ENCODE results near the gene CDC6.

The CDC6 gene

DNA sequence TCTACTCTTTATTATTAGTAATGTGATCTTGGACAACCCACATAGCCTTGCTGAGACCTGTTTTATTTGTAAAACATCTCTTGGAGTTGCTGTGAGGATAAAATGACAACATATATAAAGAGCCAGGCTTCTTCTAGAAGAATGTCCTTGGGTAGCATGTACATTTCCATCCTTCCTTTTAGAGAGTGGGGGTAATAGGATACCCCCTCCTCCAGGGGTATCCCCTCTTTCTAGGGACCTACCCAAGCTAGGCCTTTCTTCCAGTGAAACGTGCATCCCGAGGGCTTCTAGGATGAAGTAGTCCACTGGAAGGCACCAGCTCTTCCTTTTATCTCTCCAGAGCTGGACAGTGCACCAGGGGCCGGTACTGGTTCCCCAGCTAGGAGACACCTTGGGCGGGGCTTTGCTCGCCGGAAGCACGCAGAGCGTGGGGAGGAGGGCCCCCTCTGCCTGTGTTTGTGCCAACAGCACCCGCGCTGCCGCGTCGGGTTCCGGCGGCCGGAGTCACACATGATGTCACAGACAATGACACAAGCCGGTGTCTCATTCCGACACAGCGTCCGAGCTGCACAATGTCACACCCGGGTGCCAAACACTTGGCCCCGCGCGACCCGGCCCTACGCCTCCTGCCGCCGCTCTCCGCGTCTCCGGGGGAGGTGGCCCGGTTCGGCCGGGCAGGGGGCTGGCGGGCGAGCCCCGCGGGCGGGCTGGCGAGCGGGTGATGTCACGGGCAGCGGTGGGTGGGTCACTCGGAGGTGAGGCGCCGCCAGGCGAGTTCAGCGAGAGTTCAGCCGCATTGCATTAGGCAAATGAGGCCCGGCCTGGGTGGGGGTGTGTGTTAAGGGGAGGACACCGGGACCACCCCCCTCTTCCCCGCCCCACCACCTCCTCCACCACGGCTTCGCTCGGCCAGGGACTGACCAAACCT is 53.5 kb downstream of the CDC6 start:
- peak; percentile 58 for DNase-seq (ENCODE audit: low spot score)

DNA sequence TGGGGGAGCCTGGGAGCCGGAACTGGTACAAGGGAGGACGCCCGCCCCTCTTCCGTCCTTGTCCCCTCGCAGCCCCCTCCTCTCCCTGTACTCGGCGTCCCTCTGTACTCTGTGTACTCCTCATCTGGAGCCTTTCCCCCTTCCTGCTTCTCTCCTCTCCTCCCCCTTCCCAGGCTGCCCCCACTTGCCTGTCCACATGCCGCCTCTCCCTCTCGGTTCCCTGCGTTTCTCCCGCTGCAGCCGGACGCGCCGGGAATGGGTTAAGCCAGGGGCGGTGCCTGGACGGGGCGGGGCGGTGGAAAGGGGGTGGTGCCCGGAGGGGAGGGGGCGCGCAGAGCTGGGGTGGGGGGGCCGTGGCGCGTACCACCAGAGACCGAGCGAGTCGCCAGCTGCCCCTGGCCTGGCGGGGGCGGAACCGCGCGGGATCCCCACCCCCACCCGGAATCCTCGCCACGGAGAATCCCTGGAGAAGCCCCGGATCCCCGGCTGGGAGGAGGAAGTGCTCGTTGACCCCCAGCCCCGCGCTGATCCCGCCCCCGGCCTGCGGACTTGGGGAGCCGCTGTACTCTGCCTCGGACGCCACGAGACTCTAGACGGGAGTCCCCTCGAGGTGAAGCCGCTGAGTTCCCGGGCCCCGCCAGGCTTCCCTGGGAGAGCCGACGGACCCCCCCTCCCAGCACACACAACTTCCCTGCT is 54.3 kb downstream of the CDC6 start:
- DNase-seq (ENCODE audit: low spot score) = no peak

DNA sequence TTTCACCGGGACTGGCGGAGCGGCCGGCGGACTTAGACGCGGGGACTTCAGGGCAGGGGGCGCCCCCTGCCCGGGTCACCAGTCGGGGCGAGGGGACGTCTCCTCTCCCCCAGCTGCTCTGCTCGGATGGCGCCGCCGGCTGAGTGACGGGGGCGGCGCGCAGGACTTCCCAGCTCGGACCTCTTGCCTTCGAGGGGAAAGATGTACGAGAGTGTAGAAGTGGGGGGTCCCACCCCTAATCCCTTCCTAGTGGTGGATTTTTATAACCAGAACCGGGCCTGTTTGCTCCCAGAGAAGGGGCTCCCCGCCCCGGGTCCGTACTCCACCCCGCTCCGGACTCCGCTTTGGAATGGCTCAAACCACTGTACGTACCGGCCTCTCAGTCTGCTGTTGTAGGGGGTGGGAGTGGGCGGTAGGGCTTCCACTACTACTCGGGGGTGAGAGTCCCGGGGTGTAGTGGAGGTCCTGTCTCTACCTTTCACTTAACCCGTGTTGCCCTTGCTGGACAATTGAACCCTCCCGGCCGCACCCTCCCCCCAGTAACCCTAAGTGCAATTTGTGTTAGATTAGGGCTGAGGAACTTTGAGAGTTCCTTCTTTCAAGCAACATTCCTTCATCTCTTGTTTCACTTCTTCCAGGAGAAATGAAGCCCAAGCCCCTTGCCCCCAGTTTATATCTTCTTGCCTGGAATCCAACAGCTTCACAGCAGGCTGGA is 55.0 kb downstream of the CDC6 start:
- no peak for DNase-seq (ENCODE audit: low spot score)

DNA sequence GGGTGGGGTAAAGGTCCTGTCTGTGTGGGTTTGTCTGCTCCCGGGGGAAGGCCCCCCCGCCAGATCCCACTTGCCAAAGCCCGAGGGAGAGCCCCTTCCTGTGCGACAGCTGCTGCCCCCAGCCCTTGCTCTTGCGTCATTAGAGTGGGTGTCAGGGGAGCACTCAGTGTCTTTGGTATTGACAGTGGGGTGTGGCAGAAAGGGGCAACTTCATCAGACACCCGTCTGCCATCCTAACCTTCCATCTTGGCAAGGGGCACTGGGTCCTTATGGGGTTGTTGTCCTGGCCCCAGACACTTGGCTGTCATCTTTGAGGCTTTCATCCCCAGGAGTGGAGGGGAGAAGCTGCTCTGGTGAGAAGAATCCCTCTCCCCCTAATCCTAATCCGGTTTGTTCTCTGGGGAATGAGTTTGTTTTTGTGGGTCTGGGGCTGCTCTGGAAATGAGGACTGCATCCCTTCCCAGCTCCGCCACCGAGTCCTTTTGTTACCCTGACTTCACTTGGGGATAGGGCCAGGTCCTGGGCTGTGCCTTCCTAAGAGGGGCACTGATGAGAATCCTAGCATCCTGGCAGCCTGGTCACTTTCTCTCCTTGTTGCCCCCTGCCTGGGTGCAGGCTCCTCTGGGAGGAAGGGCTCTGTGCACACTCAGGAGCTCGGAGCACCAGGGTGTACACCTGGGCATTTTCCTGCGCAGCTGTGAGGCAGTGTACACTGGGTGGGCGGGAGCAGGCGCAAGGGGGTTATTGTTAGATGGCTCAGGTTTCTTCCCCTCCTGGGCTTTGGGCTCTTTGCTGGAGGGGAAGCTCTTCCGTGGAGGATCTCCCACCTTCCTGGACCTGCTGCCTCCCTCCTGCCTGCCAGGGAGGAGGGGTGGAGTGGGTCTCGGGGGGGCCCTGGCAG is 55.8 kb downstream of the CDC6 start:
- DNase-seq (ENCODE audit: low spot score) = no peak

DNA sequence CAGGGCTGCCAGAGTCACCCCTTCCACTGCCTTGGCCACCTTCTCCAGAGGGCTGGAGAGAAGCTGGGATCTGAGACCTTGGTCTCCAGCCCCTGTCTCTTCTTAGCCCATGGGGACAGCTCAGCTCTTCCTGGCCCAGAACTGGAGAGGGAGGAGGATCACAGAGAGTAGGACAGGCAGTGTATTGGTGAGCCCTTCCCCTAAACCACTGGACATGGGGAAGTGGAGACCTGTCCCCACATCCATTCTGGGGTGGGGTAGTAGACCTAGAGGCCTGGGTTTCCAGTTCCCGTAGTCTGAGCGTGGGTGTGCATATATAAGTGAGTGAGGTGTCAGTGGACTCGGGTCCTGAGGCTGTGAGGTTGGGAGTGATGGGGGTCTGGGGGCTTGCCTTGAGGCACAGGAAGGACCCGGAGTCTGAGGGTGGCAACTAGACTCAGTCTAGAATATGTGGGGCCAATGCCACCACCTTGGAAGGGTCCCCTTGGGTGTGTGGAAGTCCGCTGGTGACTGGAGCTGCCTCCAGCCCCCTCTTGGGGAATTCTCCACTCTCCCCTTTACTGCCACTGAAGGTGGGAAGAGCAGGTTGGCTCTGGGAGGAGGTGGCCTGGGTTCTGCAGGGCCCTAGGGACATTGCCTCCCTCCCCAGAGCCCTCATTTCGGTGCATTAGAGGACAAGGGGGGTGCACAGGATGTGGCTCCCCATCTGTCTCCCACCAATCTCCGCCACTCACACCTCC is 56.9 kb downstream of the CDC6 start:
- DNase-seq (ENCODE audit: low spot score) = no peak

DNA sequence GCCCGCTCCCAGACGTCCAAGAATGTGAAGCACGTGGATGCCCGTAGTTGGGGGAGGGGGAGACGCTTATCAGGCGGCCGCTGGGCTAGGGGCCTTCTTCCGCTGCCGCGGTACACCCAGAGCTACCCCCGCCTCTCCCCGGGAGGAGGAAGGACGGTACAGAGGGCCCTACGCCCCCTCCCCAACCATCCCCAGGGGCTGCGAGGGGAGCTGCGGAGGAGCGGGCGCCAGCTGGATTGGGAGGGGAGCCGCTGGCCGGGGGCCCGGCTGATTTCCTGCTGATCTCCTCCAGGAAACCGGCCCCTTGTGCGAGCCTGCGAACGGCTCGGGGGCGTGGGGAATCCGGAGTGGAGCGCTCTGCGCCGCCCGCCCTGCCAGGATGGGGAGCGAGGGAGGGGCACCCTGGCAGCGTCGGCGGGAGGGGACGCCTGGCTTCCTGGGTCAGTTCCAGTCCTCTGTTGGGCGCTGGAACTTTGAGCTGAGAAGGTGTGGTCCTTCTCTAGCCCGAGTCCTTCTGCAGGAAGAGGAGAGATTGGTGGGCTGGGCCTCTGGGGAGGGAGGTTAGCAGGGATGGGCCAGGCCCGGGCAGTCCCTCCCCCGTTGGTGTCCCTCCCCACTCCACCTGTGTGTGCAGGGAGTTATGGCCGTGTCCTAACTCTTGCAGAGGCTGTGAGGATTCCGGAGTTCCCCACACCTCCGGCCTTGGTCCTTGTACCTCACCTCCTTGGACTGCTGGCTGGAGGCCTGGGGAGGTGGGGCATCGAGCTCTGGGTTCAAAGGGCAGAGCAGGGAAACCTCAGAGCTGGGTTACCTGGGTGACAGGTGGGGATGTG is 57.7 kb downstream of the CDC6 start:
- no peak for DNase-seq (ENCODE audit: low spot score)

DNA sequence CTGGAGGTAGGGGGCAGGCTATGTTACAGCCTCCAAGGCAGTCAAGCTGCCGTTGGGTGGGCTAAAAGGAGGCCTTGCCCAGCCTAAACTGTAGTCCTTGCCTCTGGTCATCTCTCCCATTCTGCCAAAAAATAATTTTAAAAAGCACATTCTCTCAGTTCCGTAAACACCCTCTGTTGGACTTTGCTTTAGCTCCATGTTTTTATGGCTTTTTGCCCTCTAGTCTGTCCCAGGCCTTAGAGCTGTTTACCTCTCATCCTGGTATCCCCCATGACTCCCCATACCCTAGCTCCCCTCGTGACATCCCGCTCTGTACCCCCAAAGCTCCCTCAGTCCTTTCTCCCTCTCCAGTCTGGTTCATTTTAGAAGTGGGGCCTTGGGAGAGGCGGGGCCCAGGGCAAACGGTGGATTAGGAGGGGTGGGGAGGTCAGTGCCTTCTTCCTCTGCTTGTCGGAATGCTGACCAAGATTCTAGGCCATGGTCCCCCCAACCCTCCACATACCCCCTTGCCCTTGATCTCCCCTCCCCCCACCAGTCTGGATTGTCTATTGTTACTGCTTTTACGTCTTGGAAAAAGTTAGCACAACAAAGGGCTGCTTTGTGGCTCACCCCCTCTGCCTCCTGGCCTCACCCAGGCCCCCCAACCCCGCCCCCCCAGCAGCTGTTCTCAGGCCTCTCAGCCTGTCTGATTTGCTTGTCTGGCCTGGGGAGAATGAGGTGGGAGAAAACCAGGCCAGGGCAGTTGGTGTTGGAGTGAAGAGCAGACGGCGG is 58.5 kb downstream of the CDC6 start:
- no peak for DNase-seq (ENCODE audit: low spot score)

DNA sequence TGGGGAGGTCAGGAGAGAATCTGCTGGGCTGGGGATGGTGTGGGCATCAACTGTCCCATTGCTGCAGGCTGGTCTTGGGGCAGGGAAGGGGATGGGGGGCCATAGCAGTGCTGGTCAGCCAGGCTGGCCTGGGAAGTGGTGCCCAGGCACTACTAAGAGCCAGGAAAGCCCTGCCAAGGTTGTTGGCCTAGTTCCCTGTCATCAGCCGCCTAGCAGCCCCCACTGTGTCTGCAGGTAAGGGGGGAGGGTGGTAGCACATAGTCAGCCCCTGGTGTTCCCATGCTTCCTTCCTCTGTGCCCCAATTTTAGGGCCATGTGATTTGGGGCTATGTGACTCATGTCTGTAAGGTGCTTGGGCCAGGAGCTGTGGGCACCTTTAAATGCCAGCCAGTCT is 59.1 kb downstream of the CDC6 start:
- no peak for DNase-seq (ENCODE audit: low spot score)

DNA sequence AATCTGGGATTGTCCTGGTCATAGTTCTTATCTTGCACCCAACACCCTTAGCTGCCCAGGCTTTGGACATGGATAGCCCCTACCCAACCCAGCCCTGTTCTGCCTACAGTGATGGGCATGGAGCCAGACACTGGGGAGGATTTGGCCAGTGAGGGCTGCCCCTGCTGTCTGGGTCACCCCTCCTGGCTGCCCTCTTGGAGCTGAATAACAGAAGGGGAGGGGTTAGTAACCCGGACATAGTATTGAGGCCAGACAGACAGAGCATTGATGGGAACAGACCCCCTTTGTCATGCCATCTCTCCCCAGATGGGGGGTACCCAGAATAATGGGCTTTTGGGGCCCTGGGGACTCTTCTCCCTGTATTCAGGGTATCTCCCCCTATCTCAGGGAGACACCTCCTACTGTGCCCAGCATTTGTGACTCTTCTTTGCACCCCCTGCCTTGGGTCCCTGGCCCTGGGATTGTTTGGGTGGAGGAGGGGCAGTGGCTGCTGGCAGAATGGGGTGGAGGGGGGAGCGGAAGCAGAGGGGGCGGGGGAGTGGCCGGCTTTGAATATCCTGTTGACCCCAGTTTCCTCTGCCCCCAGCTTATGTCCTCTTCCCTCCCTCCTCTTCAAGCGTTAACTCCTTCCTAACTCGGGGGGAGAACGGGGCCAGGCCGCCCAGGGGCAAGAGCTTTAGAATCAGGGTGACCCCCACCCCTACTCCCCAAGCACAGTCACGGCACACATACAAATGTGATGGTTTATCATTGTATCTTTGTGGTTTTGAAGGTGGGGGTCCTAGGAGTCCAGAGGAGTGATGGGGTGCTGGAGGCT is 59.8 kb downstream of the CDC6 start:
- no peak for DNase-seq (ENCODE audit: low spot score)

DNA sequence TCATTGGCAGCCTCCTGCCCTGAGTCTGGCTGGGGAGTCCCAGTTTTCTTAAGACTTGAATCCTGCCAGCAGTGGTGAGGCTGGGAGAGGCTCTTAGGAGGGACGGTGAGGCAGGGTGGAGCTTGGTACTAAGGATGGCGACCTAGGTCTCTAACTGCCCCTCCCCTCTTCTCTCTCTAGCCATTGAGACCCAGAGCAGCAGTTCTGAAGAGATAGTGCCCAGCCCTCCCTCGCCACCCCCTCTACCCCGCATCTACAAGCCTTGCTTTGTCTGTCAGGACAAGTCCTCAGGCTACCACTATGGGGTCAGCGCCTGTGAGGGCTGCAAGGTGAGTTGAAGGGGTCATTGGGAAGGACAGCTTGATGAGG is 60.4 kb downstream of the CDC6 start:
- no peak for DNase-seq (ENCODE audit: low spot score)

DNA sequence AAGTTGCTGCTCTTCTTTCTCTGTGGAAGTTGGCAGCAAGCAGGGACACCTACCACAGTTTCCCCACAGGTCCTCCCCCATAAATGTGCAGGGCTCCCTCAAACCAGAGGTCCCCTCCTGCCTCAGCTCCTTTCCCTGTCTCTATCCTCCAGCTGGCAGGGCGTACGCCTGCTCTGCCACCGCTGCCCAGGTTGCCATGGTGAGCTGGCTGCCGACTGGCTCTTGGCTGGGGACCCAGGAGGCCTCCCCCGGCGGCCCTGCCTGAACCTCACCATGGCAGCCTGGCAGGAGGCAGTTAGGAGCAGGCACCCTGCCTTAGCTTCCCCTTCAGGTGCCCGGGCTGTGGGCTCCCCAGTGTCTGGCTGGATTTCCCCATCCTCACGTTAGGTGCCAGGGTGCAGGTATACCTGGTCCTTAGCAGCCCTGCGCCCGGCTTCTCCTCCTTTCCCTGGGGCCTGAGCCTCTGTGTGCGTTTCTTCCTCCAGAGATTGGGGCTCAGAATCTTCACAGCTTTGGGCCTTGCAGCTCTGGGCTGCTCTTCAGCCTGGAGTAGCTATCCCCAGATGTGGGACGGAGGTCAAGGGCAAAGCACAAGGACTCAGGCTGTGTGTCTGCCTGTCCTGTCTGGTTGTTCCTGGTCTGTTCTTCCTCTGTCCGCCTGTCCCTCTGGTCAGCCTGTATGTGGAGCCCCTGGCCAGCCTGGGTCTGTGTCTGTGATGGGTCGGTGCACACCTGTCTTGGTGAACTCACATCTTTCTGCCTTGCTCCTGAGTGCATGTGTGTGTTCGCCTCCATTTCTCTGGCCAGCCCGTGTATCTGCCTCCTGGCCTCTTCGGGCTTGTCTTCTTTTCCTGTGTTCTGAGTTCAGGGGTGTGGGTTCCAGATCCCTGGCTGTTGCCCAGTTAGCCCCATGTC is 61.1 kb downstream of the CDC6 start:
- DNase-seq (ENCODE audit: low spot score) = peak; percentile 50

DNA sequence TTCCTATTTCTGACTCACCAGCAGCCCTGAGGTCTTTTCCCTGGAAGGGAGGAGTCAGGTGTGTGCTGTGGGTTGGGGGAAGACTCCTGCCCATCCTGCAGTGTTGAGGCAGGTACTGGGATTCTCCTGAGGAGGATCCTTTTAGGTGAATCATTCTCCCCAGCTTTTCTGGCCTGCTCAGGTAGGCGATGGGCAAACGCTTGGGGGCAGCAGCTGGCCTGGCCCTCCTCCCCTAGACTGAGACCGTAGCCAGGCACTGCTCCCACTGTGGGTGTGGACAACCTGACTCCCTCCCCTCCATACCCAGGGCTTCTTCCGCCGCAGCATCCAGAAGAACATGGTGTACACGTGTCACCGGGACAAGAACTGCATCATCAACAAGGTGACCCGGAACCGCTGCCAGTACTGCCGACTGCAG is 61.8 kb downstream of the CDC6 start:
- DNase-seq (ENCODE audit: low spot score) = no peak

DNA sequence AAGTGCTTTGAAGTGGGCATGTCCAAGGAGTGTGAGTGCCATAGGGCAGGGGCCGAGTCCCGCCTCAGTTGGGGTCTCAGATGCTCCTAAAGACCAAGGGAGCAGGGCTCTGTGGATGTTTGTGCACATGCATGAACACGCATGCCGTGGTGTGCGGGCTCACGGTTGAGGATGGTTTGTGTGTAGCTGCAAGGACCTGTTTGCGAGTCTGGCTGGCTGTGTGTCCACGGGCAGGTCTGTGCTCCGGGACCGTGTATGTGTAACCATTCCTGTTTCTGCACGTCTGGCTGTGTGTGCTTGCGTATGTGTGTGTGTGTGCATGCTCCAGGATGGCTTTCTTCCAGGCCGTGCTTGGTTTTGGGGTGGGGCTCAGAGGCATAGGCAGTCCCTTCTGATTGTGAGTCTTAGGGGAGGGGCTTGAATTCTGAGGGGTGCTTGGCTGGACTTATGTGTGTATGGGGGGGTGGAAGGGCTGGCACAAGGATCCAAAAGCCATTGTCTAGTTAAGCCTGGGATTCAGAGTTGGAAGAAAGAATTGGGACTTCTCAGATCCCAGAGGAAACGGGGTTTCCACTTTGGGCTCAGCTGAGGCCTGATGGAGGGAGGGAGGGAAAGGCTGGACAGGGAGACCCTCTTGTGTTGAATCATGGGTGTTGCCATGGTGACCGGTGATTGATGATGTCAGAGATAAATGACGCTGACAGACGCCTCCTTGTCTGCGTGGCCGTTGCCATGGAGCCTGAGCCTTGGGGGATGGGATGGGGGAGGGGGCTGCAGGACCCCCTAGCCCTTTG is 62.4 kb downstream of the CDC6 start:
- DNase-seq (ENCODE audit: low spot score) = no peak

DNA sequence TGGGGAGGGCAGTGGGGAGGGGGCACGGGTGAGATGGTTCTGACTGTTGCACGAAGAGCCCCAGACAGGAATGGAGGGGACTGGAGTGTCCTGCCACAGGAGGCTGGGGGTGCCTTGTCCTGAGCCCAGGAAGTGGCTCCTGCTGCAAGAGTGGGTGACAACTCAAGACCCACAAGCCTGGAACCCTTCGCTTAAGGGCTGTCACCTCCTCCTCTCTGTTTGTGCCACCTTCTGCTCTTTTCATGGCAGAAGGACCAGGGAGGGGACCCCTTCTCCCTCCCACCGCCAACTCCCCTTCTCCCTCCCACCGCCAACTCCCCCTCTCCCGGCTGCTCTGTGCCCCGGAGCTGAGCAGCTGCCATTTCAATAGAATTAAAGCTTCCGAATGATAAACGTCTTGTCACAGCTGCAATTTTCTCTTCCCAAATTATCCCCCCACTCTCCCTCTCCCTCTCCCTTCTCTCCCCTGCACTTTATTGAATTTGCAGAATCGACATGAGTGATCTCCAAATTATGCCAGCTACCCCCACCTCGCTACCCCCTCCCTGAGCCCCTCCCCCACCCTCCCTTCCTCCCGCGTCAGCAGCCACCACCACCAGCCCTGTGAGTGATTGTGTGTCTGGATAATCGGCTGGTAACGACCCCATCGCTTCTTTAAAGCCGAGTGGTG is 63.1 kb downstream of the CDC6 start:
- no peak for DNase-seq (ENCODE audit: low spot score)

DNA sequence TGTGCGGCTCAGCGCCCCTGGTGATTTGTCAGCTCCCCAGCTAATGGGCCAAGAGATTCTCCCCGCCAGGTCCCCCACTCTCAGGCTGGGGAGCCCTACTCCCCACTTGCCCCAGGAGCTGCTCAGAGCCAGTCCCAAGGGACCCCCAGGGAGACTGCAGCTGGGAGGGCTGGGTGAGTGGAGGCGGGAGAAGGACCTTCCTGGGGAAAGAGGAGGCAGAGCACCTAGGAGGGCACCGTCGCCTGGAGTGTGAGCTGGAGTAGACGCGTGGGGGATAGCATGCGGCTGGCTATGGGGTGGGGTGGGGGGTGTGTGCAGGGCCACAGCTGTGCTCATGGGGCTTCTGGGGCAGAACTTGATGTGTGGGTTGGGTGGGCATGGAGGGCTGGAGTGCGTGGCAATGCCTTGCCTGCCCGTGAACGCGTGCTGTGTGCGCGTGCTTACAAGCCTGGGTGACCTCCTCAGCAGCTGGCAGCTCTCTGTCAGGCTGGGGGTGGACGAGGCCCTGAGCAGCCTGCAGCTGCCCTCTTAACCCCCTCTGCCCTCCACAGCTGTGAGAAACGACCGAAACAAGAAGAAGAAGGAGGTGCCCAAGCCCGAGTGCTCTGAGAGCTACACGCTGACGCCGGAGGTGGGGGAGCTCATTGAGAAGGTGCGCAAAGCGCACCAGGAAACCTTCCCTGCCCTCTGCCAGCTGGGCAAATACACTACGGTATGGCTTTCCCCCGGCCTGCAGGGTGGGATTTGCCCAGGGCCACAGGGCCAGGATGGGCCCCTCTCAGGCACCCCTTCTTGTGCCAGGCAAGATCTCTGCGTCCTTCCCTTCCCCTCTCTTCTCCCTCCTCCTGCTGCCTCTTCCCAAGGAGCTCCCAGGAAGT is 63.9 kb downstream of the CDC6 start:
- no peak for DNase-seq (ENCODE audit: low spot score)

All from hematopoietic multipotent progenitor cell treated with erythropoietin and hydrocortisone succinate and interleukin-3 and kit ligand, for 17 days (in vitro differentiated cells).